GM21515 (cell line): ENCODE results near the gene IL13.

ENCODE experiments used
- ATAC-seq: cut with Tn5 transposase; IDR thresholded peaks from one replicate; pipeline ENCODE4 v1.9.1; 2021; ENCODE audit not compliant: unreplicated experiment

IL13 gene

GRCh38 chr5:132669966-132670882 lies 12.3 kb downstream of the IL13 start:
- ATAC-seq = no peak

DNA sequence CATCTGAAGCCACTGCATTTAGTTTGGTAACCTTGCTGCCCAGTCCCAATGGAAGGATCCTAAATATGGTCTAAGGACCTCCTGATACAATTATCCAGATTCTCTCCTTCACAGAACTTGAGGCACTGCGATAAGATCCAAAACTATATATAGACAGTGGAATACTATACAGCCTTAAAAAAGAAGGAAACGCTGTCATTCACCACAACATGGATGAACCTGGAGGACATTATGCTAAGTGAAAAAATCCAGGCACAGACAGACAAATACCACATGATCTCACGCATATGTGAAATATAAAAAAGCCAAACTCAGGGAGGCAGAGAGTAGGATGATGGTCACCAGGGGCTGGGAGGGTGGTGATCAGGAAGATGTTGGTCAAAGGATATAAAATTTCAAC lies 13.0 kb downstream of the IL13 start:
- no peak for ATAC-seq

DNA sequence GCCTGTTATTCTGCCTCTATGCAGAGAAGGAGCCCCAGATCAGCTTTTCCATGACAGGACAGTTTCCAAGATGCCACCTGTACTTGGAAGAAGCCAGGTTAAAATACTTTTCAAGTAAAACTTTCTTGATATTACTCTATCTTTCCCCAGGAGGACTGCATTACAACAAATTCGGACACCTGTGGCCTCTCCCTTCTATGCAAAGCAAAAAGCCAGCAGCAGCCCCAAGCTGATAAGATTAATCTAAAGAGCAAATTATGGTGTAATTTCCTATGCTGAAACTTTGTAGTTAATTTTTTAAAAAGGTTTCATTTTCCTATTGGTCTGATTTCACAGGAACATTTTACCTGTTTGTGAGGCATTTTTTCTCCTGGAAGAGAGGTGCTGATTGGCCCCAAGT lies 15.5 kb downstream of the IL13 start:
- no peak for ATAC-seq

- no peak for ATAC-seq
These were observed 16.1 kb downstream of the IL13 start, which contains the start of gene IL4 for GRCh38 chr5:132673939-132674630. TSS of gene IL4 (plus strand) at chr5:132673989. CDS start at chr5:132674051, 62 bp downstream.

GRCh38 chr5:132674671-132675506 lies 16.9 kb downstream of the IL13 start:
- peak; percentile 86 for ATAC-seq

DNA sequence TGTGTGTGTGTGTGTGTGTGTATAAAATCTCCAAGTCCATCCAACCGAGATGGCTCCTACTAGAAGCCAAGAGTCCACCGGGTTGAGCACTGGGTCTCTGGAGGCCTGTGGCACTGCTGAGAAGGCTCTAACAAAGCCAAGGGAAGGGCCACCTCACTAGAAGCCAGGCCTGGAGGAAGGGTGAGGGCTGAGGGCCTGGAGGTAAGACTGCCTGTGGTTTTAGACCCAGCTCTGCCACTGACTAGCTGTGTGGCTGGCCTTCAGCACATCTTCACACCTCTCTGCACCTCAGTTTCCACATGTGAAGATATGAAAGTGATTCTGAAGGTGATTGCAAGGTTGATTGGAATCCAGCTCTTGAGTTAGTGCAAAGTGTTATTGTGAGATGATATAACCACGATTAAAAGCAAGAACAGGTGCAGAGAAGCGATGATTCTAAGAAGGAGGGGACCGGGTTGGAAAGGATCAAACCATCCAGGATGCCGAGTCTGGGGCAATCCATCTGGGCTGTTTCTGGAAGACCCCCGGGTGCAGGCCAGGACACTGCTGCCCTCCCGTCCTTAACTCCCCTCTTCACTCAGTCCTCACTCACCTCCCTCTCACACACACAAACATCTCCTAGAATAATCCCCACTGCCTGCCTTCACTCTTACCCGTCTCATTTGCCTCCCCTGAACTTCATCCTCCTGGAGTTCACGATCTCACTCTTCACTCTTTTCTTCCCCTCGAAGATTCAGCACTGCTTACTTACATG lies 18.1 kb downstream of the IL13 start:
- no peak for ATAC-seq

DNA sequence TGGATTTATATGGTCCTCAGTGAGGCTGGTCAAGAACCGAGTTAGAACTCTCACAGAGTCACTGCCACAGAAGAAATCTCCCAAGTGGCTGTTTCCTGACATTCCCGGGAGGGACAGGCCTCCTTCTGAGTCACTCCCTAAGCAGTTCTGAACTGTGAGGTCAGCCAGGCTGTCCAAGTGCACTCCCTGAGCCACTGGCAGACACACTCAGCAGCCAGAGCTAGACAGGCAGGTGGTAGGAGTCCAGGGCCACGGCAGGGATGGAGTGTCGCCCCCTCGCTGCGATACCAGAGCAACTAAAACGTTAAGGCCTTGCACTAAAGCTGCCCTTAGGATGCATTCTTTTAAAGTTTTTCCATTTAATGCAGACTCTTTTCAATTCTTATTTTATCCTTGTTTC lies 19.2 kb downstream of the IL13 start:
- ATAC-seq = no peak

GRCh38 chr5:132677682-132678400 lies 19.9 kb downstream of the IL13 start:
- ATAC-seq = no peak

DNA sequence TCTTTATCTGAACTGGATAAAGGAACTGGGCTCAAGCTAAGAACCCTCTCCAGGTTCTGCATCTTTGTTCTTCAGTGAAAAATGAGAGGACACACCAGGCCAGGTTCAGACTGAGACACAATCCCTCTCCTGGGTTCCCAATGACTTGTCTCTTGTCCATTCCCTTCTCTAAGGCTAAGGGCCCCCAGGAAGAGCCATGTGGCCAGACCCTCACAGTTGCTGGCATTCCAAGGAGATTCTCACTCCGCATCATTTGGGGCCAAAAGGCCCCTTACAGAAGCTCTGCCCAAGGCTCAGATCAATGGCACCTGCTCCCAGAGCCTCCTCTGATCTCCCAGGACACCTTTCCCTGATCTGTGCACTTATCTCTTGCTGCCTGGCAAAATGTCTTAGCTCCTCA lies 20.8 kb downstream of the IL13 start:
- no peak for ATAC-seq

DNA sequence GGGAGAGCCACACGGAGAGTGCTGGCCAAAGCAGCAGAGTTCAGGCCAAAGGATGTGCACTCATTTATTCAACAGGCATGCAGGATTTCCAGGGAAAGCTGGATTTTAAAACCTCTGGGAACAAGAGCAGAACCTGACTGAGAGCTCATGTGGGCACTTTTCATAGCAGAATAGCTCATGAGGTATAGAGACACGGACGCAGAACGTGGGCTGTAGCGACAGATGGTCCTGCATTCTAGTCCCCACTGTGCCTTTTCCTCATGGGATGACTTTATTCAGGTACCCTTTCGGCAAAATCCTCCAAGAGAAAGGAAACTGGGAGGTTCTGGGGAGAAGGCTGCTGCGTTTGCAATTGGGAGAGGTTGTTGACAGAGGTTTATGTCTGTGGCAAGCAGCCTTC lies 21.2 kb downstream of the IL13 start:
- no peak for ATAC-seq

- no peak for ATAC-seq
These were observed 21.9 kb downstream of the IL13 start for GRCh38 chr5:132679717-132680380.

DNA sequence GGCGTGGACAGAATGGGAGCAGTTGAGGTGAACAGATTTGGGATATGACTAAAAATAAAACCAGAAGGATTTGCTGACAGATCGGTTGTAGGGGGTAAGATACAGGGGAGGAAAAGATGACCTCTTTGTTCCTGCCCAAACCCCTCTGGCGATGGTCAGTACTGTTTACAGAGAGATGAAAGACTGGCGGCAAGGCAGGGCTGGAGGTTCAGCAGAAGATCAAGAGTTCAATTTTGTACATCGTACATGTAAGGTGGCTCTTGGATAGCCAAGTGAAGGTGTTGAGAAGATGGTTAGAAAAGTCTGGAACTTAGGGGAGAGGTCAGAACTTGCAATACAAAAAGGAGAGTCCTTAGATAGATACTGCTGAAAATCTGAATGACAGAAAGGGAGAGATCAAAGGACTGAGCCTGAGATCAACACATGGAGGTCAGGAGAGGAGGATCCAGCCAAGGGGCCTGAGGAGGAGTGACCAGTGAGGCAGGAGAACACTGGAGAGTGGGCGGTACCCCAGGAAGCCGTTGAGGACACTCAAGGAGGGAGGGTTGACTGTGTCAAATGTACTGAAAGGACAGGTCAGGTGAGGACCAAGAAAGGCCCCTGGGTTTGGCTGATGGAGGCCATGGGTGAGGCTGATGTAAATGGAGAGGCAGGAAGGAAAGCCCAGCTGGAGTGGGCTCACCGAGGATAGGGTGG lies 23.0 kb downstream of the IL13 start:
- ATAC-seq = no peak

DNA sequence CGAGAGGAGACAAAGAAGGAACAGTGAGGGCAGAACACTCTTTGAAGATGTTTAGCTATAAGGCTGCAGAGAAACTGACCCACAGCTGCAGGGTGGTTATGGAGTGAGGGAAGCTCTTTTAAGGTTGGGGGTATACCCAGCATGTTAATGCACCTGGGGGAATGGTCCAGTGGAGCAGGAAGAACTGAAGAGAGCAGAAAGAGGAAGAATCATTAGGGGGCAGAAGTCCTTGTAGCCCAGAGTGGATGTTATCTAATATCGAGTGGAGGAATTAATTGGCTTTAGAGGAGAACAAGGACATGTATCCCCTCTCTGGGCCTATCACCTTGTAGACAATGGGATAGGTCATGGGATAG lies 23.5 kb downstream of the IL13 start:
- ATAC-seq = no peak

DNA sequence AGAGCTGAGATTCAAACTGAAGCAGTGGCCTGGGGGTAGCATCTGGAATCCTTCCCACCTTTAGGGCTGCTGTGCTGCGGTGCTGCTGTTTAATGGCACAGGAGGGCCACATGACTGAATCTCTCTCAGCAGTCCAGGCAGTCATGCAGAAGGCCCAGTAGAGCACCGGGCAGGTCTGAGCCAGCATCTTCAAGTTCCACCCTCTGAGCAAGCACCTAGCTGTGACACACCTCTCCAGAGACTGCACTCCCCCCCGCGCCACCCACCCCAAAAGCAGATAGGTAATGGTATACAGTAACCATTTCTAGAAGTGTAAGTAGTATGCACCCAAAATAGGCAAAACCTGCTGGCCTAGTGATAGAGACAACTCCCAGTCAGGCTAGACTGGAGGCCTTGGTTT lies 24.0 kb downstream of the IL13 start:
- ATAC-seq = no peak

DNA sequence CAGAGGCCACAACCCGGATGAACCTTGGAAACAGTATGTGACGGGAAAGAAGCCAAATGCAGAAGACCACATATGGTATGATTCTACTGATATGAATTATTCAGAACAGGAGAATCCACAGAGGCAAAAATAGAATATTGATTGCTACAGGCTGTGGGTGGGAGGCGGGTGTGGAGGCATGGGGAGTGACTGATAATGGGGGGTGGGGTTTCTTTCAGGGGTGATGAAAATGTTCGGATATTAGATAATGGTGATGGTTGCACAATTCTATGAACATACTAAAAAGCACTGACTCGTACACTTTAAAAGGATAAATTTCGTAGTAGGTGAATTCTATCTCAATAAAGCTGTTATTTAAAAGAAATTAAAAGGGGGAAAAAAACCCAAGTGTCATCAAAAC lies 26.5 kb downstream of the IL13 start:
- no peak for ATAC-seq

DNA sequence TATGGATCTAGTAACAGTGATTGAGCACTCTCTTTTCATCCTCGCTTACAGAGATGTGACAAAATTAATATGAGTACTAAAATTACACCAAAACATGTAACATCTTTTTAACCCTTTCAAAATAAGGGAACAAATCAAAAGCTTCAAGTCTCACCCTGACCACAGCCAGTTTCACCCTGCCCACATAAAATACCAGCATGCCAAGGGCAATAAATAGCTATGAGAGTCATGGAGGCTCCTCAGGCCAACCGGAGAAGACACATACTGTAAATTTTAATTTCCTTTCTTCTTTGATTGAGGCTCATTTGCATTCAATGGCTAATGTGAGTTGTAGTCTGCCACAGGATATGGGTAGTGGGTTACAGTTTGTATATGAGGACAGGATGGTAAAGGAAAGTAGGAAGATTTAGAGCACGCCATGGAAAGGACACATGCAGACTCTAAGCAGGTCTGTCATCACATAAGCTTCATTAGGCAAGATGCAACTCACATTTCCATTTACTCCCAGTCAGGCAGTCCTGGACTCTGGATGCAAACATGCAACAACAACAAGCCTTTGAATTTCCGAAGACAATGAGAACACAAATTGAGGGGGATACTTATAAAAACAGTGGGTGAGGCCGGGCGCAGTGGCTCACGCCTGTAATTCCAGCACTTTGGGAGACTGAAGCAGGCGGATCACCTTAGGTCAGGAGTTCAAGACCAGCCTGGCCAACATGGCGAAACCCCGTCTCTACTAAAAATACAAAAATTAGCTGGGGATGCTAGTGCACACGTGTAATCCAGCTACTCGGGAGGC lies 27.1 kb downstream of the IL13 start:
- ATAC-seq = no peak

DNA sequence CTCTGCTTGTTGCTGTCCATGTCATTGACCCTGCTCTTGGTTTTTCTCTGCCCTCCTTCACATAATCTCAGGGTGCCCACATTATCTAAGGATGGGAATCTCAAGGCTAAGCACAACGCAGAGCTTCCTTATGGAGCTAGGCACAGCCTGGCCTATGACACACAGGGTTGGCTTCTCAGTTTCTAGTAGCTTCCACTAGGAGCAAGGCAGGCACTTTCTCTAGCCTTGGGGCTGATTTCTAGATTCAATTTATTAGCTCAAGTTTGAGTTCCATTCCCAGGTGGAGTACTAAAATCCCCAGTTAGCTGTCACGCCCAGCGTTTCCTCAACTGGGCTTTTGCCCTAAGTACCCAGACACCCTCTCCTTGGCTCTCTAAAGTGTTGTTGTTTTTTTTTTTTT lies 28.2 kb downstream of the IL13 start:
- ATAC-seq = no peak

GRCh38 chr5:132687995-132688394 lies 30.0 kb downstream of the IL13 start:
- no peak for ATAC-seq
